Measurements from ENCODE around the gene PKNOX2.

DNA sequence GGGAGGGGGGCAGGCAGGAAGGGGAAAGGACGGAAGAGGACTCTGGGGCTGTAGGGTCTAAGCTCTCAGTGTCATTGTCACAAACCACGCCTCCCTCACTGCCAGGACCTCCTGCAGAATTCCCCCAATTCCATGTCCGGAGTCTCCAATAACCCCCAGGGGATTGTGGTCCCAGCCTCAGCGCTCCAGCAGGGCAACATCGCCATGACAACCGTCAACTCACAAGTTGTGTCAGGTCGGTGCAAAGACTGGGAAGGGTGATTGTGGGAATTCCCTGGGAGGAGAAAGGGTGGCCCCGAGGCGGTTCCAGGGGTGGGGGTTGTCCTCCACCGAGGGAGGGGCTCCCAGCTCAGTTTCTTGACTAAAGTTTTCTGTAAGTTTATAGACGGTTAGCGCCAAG is 245.5 kb downstream of the PKNOX2 start:
- TF ChIP-seq, protein P1, sequence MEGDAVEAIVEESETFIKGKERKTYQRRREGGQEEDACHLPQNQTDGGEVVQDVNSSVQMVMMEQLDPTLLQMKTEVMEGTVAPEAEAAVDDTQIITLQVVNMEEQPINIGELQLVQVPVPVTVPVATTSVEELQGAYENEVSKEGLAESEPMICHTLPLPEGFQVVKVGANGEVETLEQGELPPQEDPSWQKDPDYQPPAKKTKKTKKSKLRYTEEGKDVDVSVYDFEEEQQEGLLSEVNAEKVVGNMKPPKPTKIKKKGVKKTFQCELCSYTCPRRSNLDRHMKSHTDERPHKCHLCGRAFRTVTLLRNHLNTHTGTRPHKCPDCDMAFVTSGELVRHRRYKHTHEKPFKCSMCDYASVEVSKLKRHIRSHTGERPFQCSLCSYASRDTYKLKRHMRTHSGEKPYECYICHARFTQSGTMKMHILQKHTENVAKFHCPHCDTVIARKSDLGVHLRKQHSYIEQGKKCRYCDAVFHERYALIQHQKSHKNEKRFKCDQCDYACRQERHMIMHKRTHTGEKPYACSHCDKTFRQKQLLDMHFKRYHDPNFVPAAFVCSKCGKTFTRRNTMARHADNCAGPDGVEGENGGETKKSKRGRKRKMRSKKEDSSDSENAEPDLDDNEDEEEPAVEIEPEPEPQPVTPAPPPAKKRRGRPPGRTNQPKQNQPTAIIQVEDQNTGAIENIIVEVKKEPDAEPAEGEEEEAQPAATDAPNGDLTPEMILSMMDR (conservative IDR thresholded peaks at IDR 0.05 in 1 of 2, IDR thresholded peaks at IDR 0.05 in 1 of 2; ENCODE audit: extremely low read depth in 1 of 2, insufficient read depth in 1 of 2, low read depth in 1 of 2, low read length in 2 of 2): no peak
- no peak for TF ChIP-seq EZH2 (IDR thresholded peaks at IDR 0.05; ENCODE audit: borderline replicate concordance, low read length)
